ENCODE results near the gene CLDN10.

The CLDN10 gene

GRCh38 chr13:95541308-95541707, 11.2 kb upstream of the CLDN10 start:
- Histone ChIP-seq H3K9ac (ENCODE audit: low read length in 2 of 2) (no peak overlapping the region), H3K36me3 (ENCODE audit: control insufficient read depth in 2 of 2, insufficient read depth in 2 of 2, low read length in 2 of 2) (no peaks in the 10 kb centered on the region), H3K9me3 (ENCODE audit: control insufficient read depth in 2 of 2, low read length in 2 of 2) (no peaks in the 10 kb centered on the region), H3K27me3 (ENCODE audit: control insufficient read depth in 1 of 2, insufficient read depth in 2 of 2, low read length in 2 of 2) (no peaks in the 10 kb centered on the region), H3K4me1 (ENCODE audit: control insufficient read depth, insufficient read depth, low read length) (no peaks in the 10 kb centered on the region), H3K27ac (ENCODE audit: low read length) (no peak overlapping the region), H3K4me3 (ENCODE audit: low read length in 2 of 2) (no peak overlapping the region)

GRCh38 chr13:95541911-95542474, 10.5 kb upstream of the CLDN10 start:
- H3K27ac ChIP-seq (ENCODE audit: low read length), result no peak overlapping the region
- H3K27me3 ChIP-seq (ENCODE audit: control insufficient read depth in 1 of 2, insufficient read depth in 2 of 2, low read length in 2 of 2), result no peaks in the 10 kb centered on the region
- H3K4me1 ChIP-seq (ENCODE audit: control insufficient read depth, insufficient read depth, low read length), result no peaks in the 10 kb centered on the region
- H3K9me3 ChIP-seq (ENCODE audit: control insufficient read depth in 2 of 2, low read length in 2 of 2), result no peaks in the 10 kb centered on the region
- H3K36me3 ChIP-seq (ENCODE audit: control insufficient read depth in 2 of 2, insufficient read depth in 2 of 2, low read length in 2 of 2), result no peaks in the 10 kb centered on the region
- H3K4me3 ChIP-seq (ENCODE audit: low read length in 2 of 2), result no peak overlapping the region
- no peak overlapping the region for H3K9ac ChIP-seq (ENCODE audit: low read length in 2 of 2)

- Histone ChIP-seq H3K4me3 (ENCODE audit: low read length in 2 of 2) (no peak overlapping the region), H3K27ac (ENCODE audit: low read length) (no peak overlapping the region), H3K4me1 (ENCODE audit: control insufficient read depth, insufficient read depth, low read length) (no peaks in the 10 kb centered on the region), H3K36me3 (ENCODE audit: control insufficient read depth in 2 of 2, insufficient read depth in 2 of 2, low read length in 2 of 2) (no peaks in the 10 kb centered on the region), H3K27me3 (ENCODE audit: control insufficient read depth in 1 of 2, insufficient read depth in 2 of 2, low read length in 2 of 2) (no peaks in the 10 kb centered on the region), H3K9ac (ENCODE audit: low read length in 2 of 2) (no peak overlapping the region), H3K9me3 (ENCODE audit: control insufficient read depth in 2 of 2, low read length in 2 of 2) (no peaks in the 10 kb centered on the region)
Observed at GRCh38 chr13:95544293-95544692, 8.2 kb upstream of the CLDN10 start.

- Histone ChIP-seq H3K27me3 (ENCODE audit: control insufficient read depth in 1 of 2, insufficient read depth in 2 of 2, low read length in 2 of 2) (peaks cover 11 to 17% of the 10 kb centered on the region in 2 donors), H3K4me3 (ENCODE audit: low read length in 2 of 2) (no peak overlapping the region), H3K9ac (ENCODE audit: low read length in 2 of 2) (no peak overlapping the region), H3K9me3 (ENCODE audit: control insufficient read depth in 2 of 2, low read length in 2 of 2) (no peaks in the 10 kb centered on the region), H3K27ac (ENCODE audit: low read length) (no peak overlapping the region), H3K4me1 (ENCODE audit: control insufficient read depth, insufficient read depth, low read length) (no peaks in the 10 kb centered on the region), H3K36me3 (ENCODE audit: control insufficient read depth in 2 of 2, insufficient read depth in 2 of 2, low read length in 2 of 2) (no peaks in the 10 kb centered on the region)
Observed at GRCh38 chr13:95546919-95547318, 5.6 kb upstream of the CLDN10 start.

GRCh38 chr13:95547531-95548167, 4.9 kb upstream of the CLDN10 start:
- Histone ChIP-seq H3K36me3 (ENCODE audit: control insufficient read depth in 2 of 2, insufficient read depth in 2 of 2, low read length in 2 of 2) (no peaks in the 10 kb centered on the region), H3K9me3 (ENCODE audit: control insufficient read depth in 2 of 2, low read length in 2 of 2) (no peaks in the 10 kb centered on the region), H3K9ac (ENCODE audit: low read length in 2 of 2) (no peak overlapping the region), H3K4me1 (ENCODE audit: control insufficient read depth, insufficient read depth, low read length) (no peaks in the 10 kb centered on the region), H3K27ac (ENCODE audit: low read length) (no peak overlapping the region), H3K4me3 (ENCODE audit: low read length in 2 of 2) (no peak overlapping the region), H3K27me3 (ENCODE audit: control insufficient read depth in 1 of 2, insufficient read depth in 2 of 2, low read length in 2 of 2) (peaks cover 14 to 24% of the 10 kb centered on the region in 2 donors)

- Histone ChIP-seq H3K27me3 (ENCODE audit: control insufficient read depth in 1 of 2, insufficient read depth in 2 of 2, low read length in 2 of 2) (peaks cover 30 to 46% of the 10 kb centered on the region in 2 donors), H3K36me3 (ENCODE audit: control insufficient read depth in 2 of 2, insufficient read depth in 2 of 2, low read length in 2 of 2) (no peaks in the 10 kb centered on the region), H3K4me1 (ENCODE audit: control insufficient read depth, insufficient read depth, low read length) (no peaks in the 10 kb centered on the region), H3K9ac (ENCODE audit: low read length in 2 of 2) (no peak overlapping the region), H3K9me3 (ENCODE audit: control insufficient read depth in 2 of 2, low read length in 2 of 2) (no peaks in the 10 kb centered on the region), H3K27ac (ENCODE audit: low read length) (no peak overlapping the region), H3K4me3 (ENCODE audit: low read length in 2 of 2) (no peak overlapping the region)
Observed at GRCh38 chr13:95552208-95552538, 347 bp upstream of the CLDN10 start.

- no peak overlapping the region for H3K9ac ChIP-seq (ENCODE audit: low read length in 2 of 2)
- no peaks in the 10 kb centered on the region for H3K36me3 ChIP-seq (ENCODE audit: control insufficient read depth in 2 of 2, insufficient read depth in 2 of 2, low read length in 2 of 2)
- H3K4me1 ChIP-seq (ENCODE audit: control insufficient read depth, insufficient read depth, low read length), result no peaks in the 10 kb centered on the region
- H3K9me3 ChIP-seq (ENCODE audit: control insufficient read depth in 2 of 2, low read length in 2 of 2), result no peaks in the 10 kb centered on the region
- H3K4me3 ChIP-seq (ENCODE audit: low read length in 2 of 2), result no peak overlapping the region
- peaks cover 31 to 46% of the 10 kb centered on the region in 2 donors for H3K27me3 ChIP-seq (ENCODE audit: control insufficient read depth in 1 of 2, insufficient read depth in 2 of 2, low read length in 2 of 2)
- H3K27ac ChIP-seq (ENCODE audit: low read length), result no peak overlapping the region
Observed at GRCh38 chr13:95553581-95554385, 1.3 kb downstream of the CLDN10 start.

GRCh38 chr13:95557013-95557412, 4.5 kb downstream of the CLDN10 start:
- Histone ChIP-seq H3K4me3 (ENCODE audit: low read length in 2 of 2) (no peak overlapping the region), H3K27ac (ENCODE audit: low read length) (no peak overlapping the region), H3K27me3 (ENCODE audit: control insufficient read depth in 1 of 2, insufficient read depth in 2 of 2, low read length in 2 of 2) (peaks cover 20 to 29% of the 10 kb centered on the region in 2 donors), H3K4me1 (ENCODE audit: control insufficient read depth, insufficient read depth, low read length) (no peaks in the 10 kb centered on the region), H3K36me3 (ENCODE audit: control insufficient read depth in 2 of 2, insufficient read depth in 2 of 2, low read length in 2 of 2) (no peaks in the 10 kb centered on the region), H3K9ac (ENCODE audit: low read length in 2 of 2) (no peak overlapping the region), H3K9me3 (ENCODE audit: control insufficient read depth in 2 of 2, low read length in 2 of 2) (no peaks in the 10 kb centered on the region)

GRCh38 chr13:95559100-95559499, 6.6 kb downstream of the CLDN10 start:
- H3K36me3 ChIP-seq (ENCODE audit: control insufficient read depth in 2 of 2, insufficient read depth in 2 of 2, low read length in 2 of 2), result no peaks in the 10 kb centered on the region
- H3K9me3 ChIP-seq (ENCODE audit: control insufficient read depth in 2 of 2, low read length in 2 of 2), result no peaks in the 10 kb centered on the region
- no peak overlapping the region for H3K9ac ChIP-seq (ENCODE audit: low read length in 2 of 2)
- H3K27ac ChIP-seq (ENCODE audit: low read length), result no peak overlapping the region
- H3K27me3 ChIP-seq (ENCODE audit: control insufficient read depth in 1 of 2, insufficient read depth in 2 of 2, low read length in 2 of 2), result peaks cover 5 to 8% of the 10 kb centered on the region in 2 donors
- H3K4me1 ChIP-seq (ENCODE audit: control insufficient read depth, insufficient read depth, low read length), result no peaks in the 10 kb centered on the region
- H3K4me3 ChIP-seq (ENCODE audit: low read length in 2 of 2), result no peak overlapping the region

- Histone ChIP-seq H3K9ac (ENCODE audit: low read length in 2 of 2) (no peak overlapping the region), H3K27me3 (ENCODE audit: control insufficient read depth in 1 of 2, insufficient read depth in 2 of 2, low read length in 2 of 2) (peaks cover 0 to 4% of the 10 kb centered on the region in 2 donors), H3K36me3 (ENCODE audit: control insufficient read depth in 2 of 2, insufficient read depth in 2 of 2, low read length in 2 of 2) (no peaks in the 10 kb centered on the region), H3K27ac (ENCODE audit: low read length) (no peak overlapping the region), H3K4me3 (ENCODE audit: low read length in 2 of 2) (no peak overlapping the region), H3K4me1 (ENCODE audit: control insufficient read depth, insufficient read depth, low read length) (no peaks in the 10 kb centered on the region), H3K9me3 (ENCODE audit: control insufficient read depth in 2 of 2, low read length in 2 of 2) (no peaks in the 10 kb centered on the region)
Observed at GRCh38 chr13:95560387-95560786, 7.9 kb downstream of the CLDN10 start.

GRCh38 chr13:95564091-95564490, 11.6 kb downstream of the CLDN10 start:
- no peaks in the 10 kb centered on the region for H3K36me3 ChIP-seq (ENCODE audit: control insufficient read depth in 2 of 2, insufficient read depth in 2 of 2, low read length in 2 of 2)
- H3K27ac ChIP-seq (ENCODE audit: low read length), result no peak overlapping the region
- H3K27me3 ChIP-seq (ENCODE audit: control insufficient read depth in 1 of 2, insufficient read depth in 2 of 2, low read length in 2 of 2), result peaks cover 0 to 2% of the 10 kb centered on the region in 2 donors
- no peaks in the 10 kb centered on the region for H3K9me3 ChIP-seq (ENCODE audit: control insufficient read depth in 2 of 2, low read length in 2 of 2)
- no peak overlapping the region for H3K4me3 ChIP-seq (ENCODE audit: low read length in 2 of 2)
- no peaks in the 10 kb centered on the region for H3K4me1 ChIP-seq (ENCODE audit: control insufficient read depth, insufficient read depth, low read length)
- no peak overlapping the region for H3K9ac ChIP-seq (ENCODE audit: low read length in 2 of 2)
